K562 (cell line): Measurements from ENCODE around the gene INSR.

ENCODE experiments used
- GABPA ChIP-seq: fragments of 200-800 bp; sonication (Bioruptor generic); conservative IDR thresholded peaks from 2 replicates; pipeline ENCODE4 v1.6.1; 2016; ENCODE audit warnings: low read depth, missing genetic modification characterization, missing compliant biosample characterization
- GABPB2 ChIP-seq: fragments of 250-450 bp; sonication (Bioruptor Pico); conservative IDR thresholded peaks from 2 replicates; pipeline ENCODE4 v1.5.1; 2021; ENCODE audit warnings: mild to moderate bottlenecking
- NBN ChIP-seq: fragments of 450-650 bp; IDR thresholded peaks from 2 replicates; pipeline ENCODE4 v1.6.1; 2016; ENCODE audit warnings: low read depth, mild to moderate bottlenecking
- NR3C1 ChIP-seq: sonication (generic); formaldehyde crosslinking; IDR thresholded peaks from 2 replicates; pipeline ENCODE4 v1.8.1; 2022; ENCODE audit warnings: missing genetic modification reagents
- ZNF586 ChIP-seq: fragments of 450-650 bp; formaldehyde crosslinking; conservative IDR thresholded peaks from 2 replicates; pipeline ENCODE4 v1.4.0; 2020; ENCODE audit warnings: mild to moderate bottlenecking, moderate library complexity
- TF ChIP-seq, protein P1 (sequence below): sonication (generic); formaldehyde crosslinking; IDR thresholded peaks from 2 replicates; pipeline ENCODE4 v1.9.0; 2022; ENCODE audit warnings: mild to moderate bottlenecking, missing genetic modification reagents

DNA sequence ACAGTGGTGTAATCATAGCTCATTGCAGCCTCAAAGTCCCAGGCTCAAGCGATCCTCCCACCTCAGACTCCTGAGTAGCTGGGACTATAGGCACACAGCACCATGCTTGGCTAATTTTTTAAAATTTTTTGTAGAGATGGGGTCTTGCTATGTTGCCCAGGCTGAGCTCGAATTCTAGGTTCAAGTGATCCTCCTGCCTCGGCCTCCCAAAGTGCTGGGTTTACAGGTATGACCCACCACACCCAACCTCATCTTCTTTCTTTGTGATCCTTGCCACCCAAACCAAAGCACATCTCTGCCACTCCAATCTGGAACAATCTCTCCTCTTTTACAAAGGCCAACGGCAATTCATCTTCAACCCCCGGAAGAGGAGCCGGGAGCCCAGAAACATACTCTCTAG lies 38.6 kb downstream of the INSR start:
- TF ChIP-seq ZNF586 (CRISPR knock-in tag) (no peak), GABPB2 (CRISPR knock-in tag) (no peak), NR3C1 (no peak), GABPA (tag) (no peak), NBN (no peak)
- TF ChIP-seq, protein P1, sequence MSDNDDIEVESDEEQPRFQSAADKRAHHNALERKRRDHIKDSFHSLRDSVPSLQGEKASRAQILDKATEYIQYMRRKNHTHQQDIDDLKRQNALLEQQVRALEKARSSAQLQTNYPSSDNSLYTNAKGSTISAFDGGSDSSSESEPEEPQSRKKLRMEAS: no peak
